HepG2 (cell line): ENCODE data around the gene SLC39A10. TPM values are rescaled to one million over a fixed set of nuclear protein-coding genes. Genes with fewer than 3 reads are reported as not detected.

ENCODE experiments used
- CHD4 ChIP-seq: fragments of 200-600 bp; sonication (generic); IDR thresholded peaks from 2 replicates; pipeline ENCODE4 v1.7.0; 2017; ENCODE audit warnings: mild to moderate bottlenecking, low read length, borderline replicate concordance
- GPN1 ChIP-seq: sonication (generic); formaldehyde crosslinking; IDR thresholded peaks from 2 replicates; pipeline ENCODE4 v1.5.1; 2020; ENCODE audit warnings: missing genetic modification reagents, borderline replicate concordance
- GTF3A ChIP-seq: sonication (generic); formaldehyde crosslinking; conservative IDR thresholded peaks from 2 replicates; pipeline ENCODE4 v1.4.0; 2020; ENCODE audit warnings: mild to moderate bottlenecking, missing genetic modification reagents
- HNF4A ChIP-seq: sonication (generic); formaldehyde crosslinking; IDR thresholded peaks from 2 replicates; pipeline ENCODE4 v1.4.0; 2020; ENCODE audit warnings: missing genetic modification reagents
- HOXA3 ChIP-seq: sonication (generic); formaldehyde crosslinking; IDR thresholded peaks from 2 replicates; pipeline ENCODE4 v1.5.0; 2020; ENCODE audit warnings: missing genetic modification reagents
- IRF2 ChIP-seq: IDR thresholded peaks from 2 replicates; pipeline ENCODE4 v1.6.1; 2018; ENCODE audit warnings: missing genetic modification reagents, missing compliant biosample characterization
- PCBP1 ChIP-seq: fragments of 200-400 bp; formaldehyde crosslinking; IDR thresholded peaks from 2 replicates; pipeline ENCODE4 v1.6.1; 2017; ENCODE audit warnings: mild to moderate bottlenecking, low read depth, low read length, borderline replicate concordance
- POLR2G ChIP-seq: fragments of 200-400 bp; formaldehyde crosslinking; IDR thresholded peaks from 2 replicates; pipeline ENCODE4 v1.6.1; 2018; ENCODE audit warnings: mild to moderate bottlenecking, low read depth, low read length, moderate library complexity
- RBM39 ChIP-seq: fragments of 200-400 bp; formaldehyde crosslinking; IDR thresholded peaks from one replicate; pipeline ENCODE4 v1.6.1; 2018; ENCODE audit warnings: antibody characterized with exemption, mild to moderate bottlenecking, low read depth, low read length; ENCODE audit not compliant: poor library complexity, severe bottlenecking
- TBP ChIP-seq: sonication (generic); formaldehyde crosslinking; IDR thresholded peaks from 2 replicates; pipeline ENCODE4 v1.5.0; 2020; ENCODE audit warnings: missing genetic modification reagents
- TGIF2 ChIP-seq: IDR thresholded peaks from 2 replicates; pipeline ENCODE4 v1.6.1; 2016; ENCODE audit warnings: control low read depth, missing compliant biosample characterization
- ZBTB3 ChIP-seq: sonication (generic); formaldehyde crosslinking; IDR thresholded peaks from 2 replicates; pipeline ENCODE4 v1.4.0; 2020; ENCODE audit warnings: low read depth, mild to moderate bottlenecking, moderate library complexity, missing genetic modification reagents, borderline replicate concordance
- ZMYM4 ChIP-seq: sonication (generic); formaldehyde crosslinking; IDR thresholded peaks from 2 replicates; pipeline ENCODE4 v1.8.1; 2023; ENCODE audit warnings: mild to moderate bottlenecking, missing genetic modification reagents
- ZNF274 ChIP-seq: sonication (generic); formaldehyde crosslinking; IDR thresholded peaks from 2 replicates; pipeline ENCODE4 v1.5.1; 2020; ENCODE audit warnings: mild to moderate bottlenecking, missing genetic modification reagents
- ZNF33B ChIP-seq: sonication (generic); formaldehyde crosslinking; IDR thresholded peaks from 2 replicates; pipeline ENCODE4 v1.5.1; 2020; ENCODE audit warnings: mild to moderate bottlenecking, missing genetic modification reagents
- ZNF574 ChIP-seq: sonication (generic); formaldehyde crosslinking; IDR thresholded peaks from 2 replicates; pipeline ENCODE4 v1.4.0; 2020; ENCODE audit warnings: missing genetic modification reagents
- ZNF670 ChIP-seq: sonication (generic); formaldehyde crosslinking; IDR thresholded peaks from 2 replicates; pipeline ENCODE4 v1.8.0; 2022; ENCODE audit warnings: mild to moderate bottlenecking, missing genetic modification reagents, borderline replicate concordance
- ZNF713 ChIP-seq: sonication (generic); formaldehyde crosslinking; IDR thresholded peaks from 2 replicates; pipeline ENCODE4 v1.4.0; 2020; ENCODE audit warnings: mild to moderate bottlenecking, missing genetic modification reagents
- ZNF782 ChIP-seq: sonication (generic); formaldehyde crosslinking; IDR thresholded peaks from 2 replicates; pipeline ENCODE4 v1.4.0; 2020; ENCODE audit warnings: missing genetic modification reagents, mild to moderate bottlenecking, borderline replicate concordance
- ZNF788 ChIP-seq: sonication (generic); formaldehyde crosslinking; IDR thresholded peaks from 2 replicates; pipeline ENCODE4 v1.5.0; 2020; ENCODE audit warnings: mild to moderate bottlenecking, missing genetic modification reagents, borderline replicate concordance
- ZNF83 ChIP-seq: sonication (generic); formaldehyde crosslinking; IDR thresholded peaks from 2 replicates; pipeline ENCODE4 v1.4.0; 2020; ENCODE audit warnings: missing genetic modification reagents, mild to moderate bottlenecking, borderline replicate concordance
- ZSCAN12 ChIP-seq: sonication (generic); formaldehyde crosslinking; IDR thresholded peaks from 2 replicates; pipeline ENCODE4 v1.9.0; 2021; ENCODE audit warnings: mild to moderate bottlenecking, missing genetic modification reagents
- polyA plus RNA-seq, 8 experiments: library from polyadenylated mRNA; depleted of rRNA in 3 of 8; stranded (reverse) in 7 of 8; unstranded in 1 of 8; fragments of >200 nt; fragmentation: Illumina TruSeq in 4 of 8; extraction: Trizol in 4 of 8; gene quantifications; 2 replicates each; pipeline versions ENCODE4 v1.2.1 to v1.2.3, GENCODE V29; 2011 to 2016; ENCODE audit warnings: low read depth in 4 of 8, missing spikeins in 1 of 8, mixed read lengths in 1 of 8; ENCODE audit not compliant: insufficient read depth in 1 of 8
- total RNA-seq, 5 experiments: library from RNA; depleted of rRNA; stranded (reverse); fragments of >200 nt; fragmentation: Illumina TruSeq; extraction: Trizol; gene quantifications; 2 replicates each; pipeline ENCODE4 v1.2.3, GENCODE V29; 2016; ENCODE audit warnings: low read depth in 1 of 5
- TF ChIP-seq, protein P1 (sequence below): IDR thresholded peaks from 2 replicates; pipeline ENCODE4 v1.6.1; 2016
- TF ChIP-seq, protein P2 (sequence below): sonication (generic); formaldehyde crosslinking; IDR thresholded peaks from 2 replicates; pipeline ENCODE4 v1.4.0; 2020; ENCODE audit warnings: mild to moderate bottlenecking, missing genetic modification reagents
- TF ChIP-seq, protein P3 (sequence below): sonication (generic); formaldehyde crosslinking; IDR thresholded peaks from 2 replicates; pipeline ENCODE4 v1.8.0; 2022; ENCODE audit warnings: missing genetic modification reagents, mild to moderate bottlenecking, borderline replicate concordance

SLC39A10 gene
- total and polyA plus RNA-seq, 2 of the 13 experiments (the other 11 are each of a cell fraction or from before 2014, with no cell fraction given): 13.2 to 21.0 TPM

DNA sequence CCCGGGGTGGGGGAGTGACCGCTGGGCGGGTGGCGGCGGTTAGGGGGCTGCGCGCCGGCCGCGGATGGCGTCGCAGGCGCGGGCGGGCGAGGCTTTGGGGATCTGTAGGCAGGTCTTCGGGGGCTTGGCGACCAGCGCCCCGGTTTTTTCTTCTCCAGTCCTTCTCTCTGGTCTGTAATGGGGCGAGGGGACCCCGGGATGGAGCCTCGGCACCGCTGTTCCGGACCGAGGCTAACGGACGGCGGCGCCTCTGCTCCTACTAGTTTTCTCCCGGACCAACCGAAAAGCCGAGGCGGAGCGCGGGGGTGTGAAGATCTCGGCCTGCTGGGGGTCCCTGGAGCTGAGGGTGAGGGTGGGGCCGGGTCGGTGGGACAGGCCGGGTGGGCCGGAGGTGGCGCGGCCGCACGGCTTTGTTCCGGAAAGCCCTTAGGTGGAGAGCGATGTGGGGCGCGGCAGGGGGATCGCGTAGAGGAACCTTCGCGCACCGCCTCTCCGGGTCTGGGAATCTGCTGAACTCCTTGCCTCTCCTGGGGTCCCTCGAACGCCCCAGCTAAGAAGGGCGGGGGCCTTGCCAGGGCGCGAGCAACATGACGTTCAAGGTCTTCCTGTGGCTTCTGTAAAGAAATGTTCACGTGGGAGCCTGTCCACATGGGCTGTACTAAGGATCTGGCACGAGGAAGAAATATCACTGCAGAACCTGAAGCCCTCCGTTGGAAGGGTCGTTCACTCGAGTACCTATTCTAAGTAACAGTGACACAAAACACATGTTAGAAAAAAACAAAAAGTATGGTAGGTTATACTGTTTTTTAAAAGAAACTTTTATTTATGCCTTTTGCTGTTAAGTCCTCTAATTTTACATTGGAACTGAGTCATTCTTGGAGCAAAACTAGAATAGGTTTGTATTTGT lies 861 bp downstream of the SLC39A10 start (continued):
- TF ChIP-seq HNF4A (CRISPR knock-in tag): no peak
- no peak for TF ChIP-seq ZNF83 (CRISPR knock-in tag)
- peak; percentile 64 for TF ChIP-seq HOXA3 (CRISPR knock-in tag)
- no peak; the same call in none of the 2 replicates for TF ChIP-seq ZNF782 (CRISPR knock-in tag)
- TF ChIP-seq ZSCAN12 (CRISPR knock-in tag): no peak; the same call in 1 of the 2 replicates
- TF ChIP-seq, protein P1, sequence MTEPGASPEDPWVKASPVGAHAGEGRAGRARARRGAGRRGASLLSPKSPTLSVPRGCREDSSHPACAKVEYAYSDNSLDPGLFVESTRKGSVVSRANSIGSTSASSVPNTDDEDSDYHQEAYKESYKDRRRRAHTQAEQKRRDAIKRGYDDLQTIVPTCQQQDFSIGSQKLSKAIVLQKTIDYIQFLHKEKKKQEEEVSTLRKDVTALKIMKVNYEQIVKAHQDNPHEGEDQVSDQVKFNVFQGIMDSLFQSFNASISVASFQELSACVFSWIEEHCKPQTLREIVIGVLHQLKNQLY (CRISPR knock-in tag): peak; percentile 68
- no peak for TF ChIP-seq ZNF274
- no peak for TF ChIP-seq ZBTB3
- no peak for TF ChIP-seq GTF3A (CRISPR knock-in tag)
- TF ChIP-seq ZNF33B (CRISPR knock-in tag): no peak
- TF ChIP-seq GPN1 (CRISPR knock-in tag): no peak
- peak; percentile 52; the same call in 1 of the 2 replicates for TF ChIP-seq ZMYM4
- TF ChIP-seq RBM39: peak; percentile 62
- TF ChIP-seq TGIF2 (CRISPR knock-in tag): peak; percentile 76
- TF ChIP-seq CHD4: no peak
- 0 out of 2 replicates have a peak, but pooled peaks have one; percentile 45 for TF ChIP-seq ZNF670
- TF ChIP-seq TBP (CRISPR knock-in tag): no peak
- TF ChIP-seq, protein P2, sequence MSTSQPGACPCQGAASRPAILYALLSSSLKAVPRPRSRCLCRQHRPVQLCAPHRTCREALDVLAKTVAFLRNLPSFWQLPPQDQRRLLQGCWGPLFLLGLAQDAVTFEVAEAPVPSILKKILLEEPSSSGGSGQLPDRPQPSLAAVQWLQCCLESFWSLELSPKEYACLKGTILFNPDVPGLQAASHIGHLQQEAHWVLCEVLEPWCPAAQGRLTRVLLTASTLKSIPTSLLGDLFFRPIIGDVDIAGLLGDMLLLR: no peak
- peak; percentile 59 for TF ChIP-seq POLR2G
- peak; percentile 43; the same call in 1 of the 2 replicates for TF ChIP-seq ZNF574 (CRISPR knock-in tag)
- TF ChIP-seq, protein P3, sequence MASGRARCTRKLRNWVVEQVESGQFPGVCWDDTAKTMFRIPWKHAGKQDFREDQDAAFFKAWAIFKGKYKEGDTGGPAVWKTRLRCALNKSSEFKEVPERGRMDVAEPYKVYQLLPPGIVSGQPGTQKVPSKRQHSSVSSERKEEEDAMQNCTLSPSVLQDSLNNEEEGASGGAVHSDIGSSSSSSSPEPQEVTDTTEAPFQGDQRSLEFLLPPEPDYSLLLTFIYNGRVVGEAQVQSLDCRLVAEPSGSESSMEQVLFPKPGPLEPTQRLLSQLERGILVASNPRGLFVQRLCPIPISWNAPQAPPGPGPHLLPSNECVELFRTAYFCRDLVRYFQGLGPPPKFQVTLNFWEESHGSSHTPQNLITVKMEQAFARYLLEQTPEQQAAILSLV (CRISPR knock-in tag): no peak; the same call in 1 of the 2 replicates
- TF ChIP-seq ZNF788 (CRISPR knock-in tag): peak; percentile 47; the same call in 1 of the 2 replicates
- no peak for TF ChIP-seq PCBP1
- no peak for TF ChIP-seq ZNF713 (CRISPR knock-in tag)
- no peak for TF ChIP-seq IRF2 (CRISPR knock-in tag)
